Endometrial microvascular endothelial cells (primary cell): ENCODE data around the gene NANOGP8. TPM values are rescaled to one million over a fixed set of nuclear protein-coding genes. Genes with fewer than 3 reads are reported as not detected.

ENCODE experiments used
- total RNA-seq: library from RNA; depleted of rRNA; stranded (reverse); fragments of >200 nt; gene quantifications from one replicate; pipeline ENCODE4 v1.2.3, GENCODE V29; 2015; ENCODE audit errors: inconsistent ontology term

Gene NANOGP8
- total RNA-seq, 1 donor from 2014 or later, result not detected

Other genes starting within 250 kb of the NANOGP8 start
- gene AQR, start 115.6 kb downstream of the NANOGP8 start, total RNA-seq, result 23.0 TPM
- 21.6 TPM for gene ZNF770, start 97.0 kb downstream of the NANOGP8 start, total RNA-seq